HG03108 (cell line): ENCODE data around the gene ERG28.
"Not testable (repeated sequence)": the region's sequence is repeated elsewhere in the genome, so short reads cannot be mapped to it uniquely, and the experiment has no call there.

Source experiments
- ATAC-seq: cut with Tn5 transposase; IDR thresholded peaks from one replicate; pipeline ENCODE4 v1.9.1; 2021; ENCODE audit warnings: moderate library complexity; ENCODE audit not compliant: unreplicated experiment

The ERG28 gene

GRCh38 chr14:75626863-75627262 is 33.8 kb downstream of the ERG28 start:
- ATAC-seq, result no peak

- no peak for ATAC-seq
Measured at GRCh38 chr14:75626396-75626795, 34.3 kb downstream of the ERG28 start.

DNA sequence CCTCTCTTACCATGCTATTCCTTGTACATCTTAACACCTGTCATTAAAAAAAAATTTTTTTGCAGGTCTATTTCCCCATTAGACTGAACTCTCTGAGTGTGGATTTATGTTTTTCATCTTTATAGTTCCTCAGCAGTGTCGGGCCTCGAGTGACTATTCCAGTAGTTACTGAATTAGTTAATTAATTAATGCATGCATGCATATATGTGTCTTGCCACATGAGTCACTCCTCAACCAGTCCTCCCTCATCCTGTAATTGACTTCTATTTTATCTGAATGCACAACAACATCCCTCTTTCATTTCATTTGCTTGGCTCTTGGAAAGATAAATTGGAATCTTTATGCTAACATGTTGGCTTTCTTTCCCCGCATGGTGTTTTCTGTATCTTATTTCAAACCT is 35.6 kb downstream of the ERG28 start:
- no peak for ATAC-seq

GRCh38 chr14:75619548-75619947 is 41.1 kb downstream of the ERG28 start:
- no peak for ATAC-seq

GRCh38 chr14:75615200-75615599 is 45.5 kb downstream of the ERG28 start:
- no peak for ATAC-seq

GRCh38 chr14:75614179-75614578 is 46.5 kb downstream of the ERG28 start:
- ATAC-seq, result no peak

- ATAC-seq, result no peak
Measured at GRCh38 chr14:75612157-75612556, 48.5 kb downstream of the ERG28 start.

GRCh38 chr14:75610834-75611233 is 49.8 kb downstream of the ERG28 start:
- no peak for ATAC-seq

DNA sequence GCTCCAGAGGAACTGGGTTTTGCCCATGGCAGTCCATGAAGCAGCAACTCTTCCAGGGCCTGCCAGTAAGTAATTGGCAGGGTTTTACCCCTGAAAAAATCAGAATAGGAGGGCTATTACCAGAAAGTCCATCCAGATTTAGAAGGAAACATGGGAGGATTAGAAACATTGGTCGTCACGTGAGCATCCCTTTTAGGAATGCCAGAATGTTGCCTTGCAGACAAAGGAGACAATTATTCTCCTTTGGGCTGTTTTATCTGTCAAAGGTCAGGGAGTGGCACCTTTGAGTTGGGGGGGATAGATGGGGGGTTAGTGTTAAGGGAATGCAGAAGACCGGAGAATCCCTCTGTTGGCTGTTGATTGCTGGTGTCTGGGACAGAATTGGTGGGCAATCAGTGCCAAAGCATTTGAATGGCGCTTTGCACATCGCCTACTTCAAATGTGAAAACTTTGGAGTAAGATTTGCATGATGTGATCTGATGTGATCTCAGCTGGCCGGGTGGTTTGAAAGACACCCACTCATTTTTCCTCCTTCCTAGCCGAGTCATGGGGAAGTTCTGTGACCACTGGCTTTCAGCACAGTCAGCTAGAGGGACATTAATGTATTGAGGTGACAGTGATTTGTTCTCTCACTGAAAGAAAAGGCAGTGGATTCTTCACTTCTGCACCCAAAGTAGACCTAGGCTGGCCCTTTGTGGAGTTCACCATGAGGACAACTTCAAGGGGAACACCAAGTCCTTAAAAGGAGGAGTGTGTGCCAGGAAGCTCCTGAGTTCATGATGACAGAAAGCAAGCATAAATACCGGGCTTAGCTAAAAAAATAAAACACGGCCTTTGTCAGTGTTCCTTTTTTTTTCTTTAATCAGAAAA is 50.8 kb downstream of the ERG28 start:
- no peak for ATAC-seq

DNA sequence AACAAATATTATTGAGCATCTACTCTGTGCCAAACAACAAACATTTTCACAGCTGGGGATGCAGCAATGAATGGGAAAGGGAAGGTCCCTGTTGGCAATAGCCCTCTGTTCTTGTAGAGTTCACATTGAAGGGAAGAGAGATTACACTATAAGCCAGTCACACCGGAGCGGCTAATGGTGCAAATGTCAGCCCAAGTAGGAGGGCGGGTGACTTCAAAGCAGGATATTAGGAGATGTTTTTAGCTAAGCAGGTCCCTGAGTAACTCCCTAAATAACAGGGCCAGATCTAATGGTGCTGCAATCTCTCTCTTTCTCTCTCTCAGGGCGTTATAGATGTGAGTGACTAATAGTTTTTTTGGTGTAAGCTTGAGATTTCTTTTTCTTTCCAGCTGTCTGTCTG is 51.6 kb downstream of the ERG28 start:
- no peak for ATAC-seq

DNA sequence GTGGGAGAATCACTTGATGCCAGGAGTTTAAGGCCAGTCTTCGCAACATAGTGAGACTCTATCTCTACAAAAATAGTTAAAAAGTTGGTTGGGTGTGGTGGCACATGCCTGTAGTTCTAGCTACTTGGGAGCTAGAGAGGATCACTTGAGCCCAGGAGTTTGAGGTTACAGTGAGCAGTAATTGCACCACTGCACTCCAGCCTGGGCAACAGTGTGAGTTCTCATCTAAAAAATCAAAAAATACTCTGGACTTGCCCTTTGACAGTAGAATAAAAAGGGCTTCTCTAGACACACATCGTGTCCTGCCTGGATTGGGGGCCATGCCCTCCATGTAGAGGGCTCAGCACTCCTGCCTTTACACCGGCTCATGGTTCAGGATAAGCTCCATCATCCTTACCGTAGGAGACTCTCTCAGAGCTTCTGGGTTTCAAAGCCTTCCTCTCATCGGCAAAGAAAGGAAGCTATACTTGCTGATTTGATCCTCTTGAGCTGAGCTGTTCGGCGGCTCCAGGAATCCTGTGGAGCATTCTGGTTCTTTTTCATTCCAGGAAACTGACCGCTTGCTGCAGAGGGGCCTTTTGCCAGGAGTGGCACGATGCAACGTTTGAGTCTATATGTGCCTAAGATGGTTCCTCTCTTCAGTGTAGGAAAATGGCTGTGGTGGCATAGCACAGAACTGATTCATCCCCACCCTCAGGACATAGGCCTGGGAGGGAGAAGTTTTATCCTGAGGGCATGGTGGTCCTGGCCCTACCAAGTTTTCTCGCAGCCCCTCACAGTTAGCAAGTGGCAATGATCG is 52.6 kb downstream of the ERG28 start:
- ATAC-seq, result no peak

DNA sequence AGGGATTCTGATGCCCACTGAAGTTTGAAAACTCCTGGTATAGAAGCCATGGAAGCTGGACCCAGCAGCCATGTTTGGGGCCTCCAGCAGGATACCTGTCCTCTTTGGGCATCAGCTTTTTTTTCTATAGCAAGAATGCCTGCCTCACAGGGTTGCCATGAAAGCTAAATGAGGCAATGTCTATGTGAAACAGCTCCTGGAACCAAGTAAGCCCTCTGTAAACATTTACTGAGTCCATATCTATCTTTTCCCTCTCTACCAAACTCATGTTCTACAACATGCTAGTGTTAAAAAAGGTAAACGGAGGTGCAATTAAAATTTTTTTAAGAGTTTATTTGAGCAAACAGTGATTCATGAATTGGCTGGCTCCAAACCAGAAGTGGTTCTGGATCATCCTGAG is 53.6 kb downstream of the ERG28 start:
- ATAC-seq, result no peak

- no peak for ATAC-seq
Measured at GRCh38 chr14:75605916-75606315, 54.8 kb downstream of the ERG28 start.

GRCh38 chr14:75604979-75605851 is 55.5 kb downstream of the ERG28 start:
- no peak for ATAC-seq

DNA sequence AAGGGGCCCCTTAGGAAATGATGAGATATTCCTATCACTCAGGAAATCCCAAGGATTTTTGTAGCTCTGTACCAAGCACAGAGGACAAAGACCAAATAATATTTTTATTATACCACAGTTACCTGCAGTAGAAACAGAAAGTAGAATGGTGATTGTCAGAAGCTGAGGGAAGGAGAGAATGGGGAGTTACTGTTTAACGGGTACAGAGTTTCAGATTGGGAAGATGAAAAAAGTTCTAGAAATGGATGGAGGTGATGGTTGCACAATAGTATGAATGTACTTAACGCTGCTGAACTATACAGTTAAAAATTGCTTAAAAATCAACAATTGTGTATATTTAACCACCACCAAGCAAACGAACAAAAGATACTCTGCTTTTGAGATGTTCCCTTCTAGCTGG is 58.2 kb downstream of the ERG28 start:
- ATAC-seq, result no peak

- not testable (repeated sequence) for ATAC-seq
Measured at GRCh38 chr14:75601061-75601460, 59.6 kb downstream of the ERG28 start.

- ATAC-seq, result not testable (repeated sequence)
Measured at GRCh38 chr14:75600100-75600499, 60.6 kb downstream of the ERG28 start.
